KG1 (cell line): ENCODE results near the gene B4GALT3.

Experiments used
- DNase-seq: peaks from one replicate; lab custom pipeline; 2025; lab: John Stamatoyannopoulos, UW

B4GALT3 gene

GRCh38 chr1:161128591-161129420 lies 48.5 kb downstream of the B4GALT3 start:
- DNase-seq, result no peak

- DNase-seq, result no peak
These were observed 49.7 kb downstream of the B4GALT3 start for GRCh38 chr1:161127649-161128048.

DNA sequence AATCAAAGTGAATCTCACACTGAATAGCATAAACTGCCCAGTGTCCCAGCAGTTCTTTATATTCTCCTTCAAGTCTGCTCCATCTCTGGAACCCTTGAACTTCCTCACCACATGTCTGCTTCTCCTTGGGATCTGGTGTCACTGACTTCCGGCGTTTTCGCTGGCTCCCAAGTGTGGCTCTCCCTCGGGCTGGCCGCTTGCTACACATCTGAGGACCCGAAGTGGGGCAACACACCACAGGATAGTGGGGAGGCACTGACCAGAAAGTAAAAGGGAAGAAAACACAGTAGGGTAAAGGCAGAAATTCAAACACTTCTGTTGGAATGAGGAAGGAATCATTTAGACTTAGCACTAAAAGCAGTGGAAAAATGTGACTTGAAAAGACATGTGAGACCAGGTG lies 54.3 kb downstream of the B4GALT3 start:
- DNase-seq, result no peak

DNA sequence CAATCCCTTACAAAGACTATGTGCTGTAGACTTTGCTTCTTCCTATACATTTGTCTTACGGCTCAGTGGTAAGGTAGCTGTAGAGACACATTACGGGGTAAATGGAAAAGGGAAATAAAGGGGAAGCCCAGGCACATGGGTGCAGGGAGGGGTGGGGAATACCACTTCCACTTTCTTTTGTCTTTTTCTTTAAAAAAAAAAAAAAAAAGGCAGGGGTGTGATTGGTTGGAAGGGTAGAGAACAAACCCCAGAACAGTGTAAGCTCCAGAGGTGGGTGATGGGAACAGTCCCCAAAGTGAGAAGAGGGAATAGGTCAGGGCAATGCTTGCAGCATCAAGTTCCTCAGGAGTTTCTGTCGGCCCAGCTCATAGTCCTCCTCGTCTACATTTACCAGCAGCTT lies 55.5 kb downstream of the B4GALT3 start:
- peak; percentile 22 for DNase-seq
